Lower lobe of right lung (tissue), 2 donors: ENCODE data around the gene PLOD3. TPM values are rescaled to one million over a fixed set of nuclear protein-coding genes. Genes with fewer than 3 reads are reported as not detected.
A peak's percentile ranks its signal among the peaks of the same experiment; 100 is the strongest.

Source experiments
- ATAC-seq, 2 donors: fragments of 200-7000 bp; cut with Tn5 transposase; one replicate each; pipeline ENCODE4 v1.9.1; 2020 to 2022; ENCODE audit warnings: mild to moderate bottlenecking in 2 of 2, moderate library complexity in 2 of 2
- DNase-seq: peaks from one replicate; pipeline ENCODE4 v3.0.0-alpha.2; 2020
- H3K27ac ChIP-seq: fragments of 200-600 bp; one replicate; pipeline ENCODE4 v1.8.0; 2022
- H3K27me3 ChIP-seq: fragments of 200-600 bp; one replicate; pipeline ENCODE4 v1.8.0; 2022; ENCODE audit warnings: low read depth
- H3K36me3 ChIP-seq: fragments of 200-600 bp; one replicate; pipeline ENCODE4 v1.8.0; 2022; ENCODE audit warnings: mild to moderate bottlenecking
- H3K4me1 ChIP-seq: fragments of 200-600 bp; one replicate; pipeline ENCODE4 v1.8.0; 2022
- H3K4me3 ChIP-seq: fragments of 200-600 bp; one replicate; pipeline ENCODE4 v1.8.0; 2022; ENCODE audit warnings: mild to moderate bottlenecking
- H3K9me3 ChIP-seq: fragments of 200-600 bp; one replicate; pipeline ENCODE4 v1.8.0; 2022
- CTCF ChIP-seq: fragments of 200-600 bp; IDR thresholded peaks from one replicate; pipeline ENCODE4 v1.8.0; 2022; ENCODE audit warnings: antibody characterized with exemption, mild to moderate bottlenecking
- intact Hi-C: fragments of 100-400 bp; cut with DNase I; formaldehyde crosslinking; loops from one replicate; pipeline ENCODE4 v1.11.0; 2022
- total RNA-seq: library from RNA; stranded (reverse); fragmentation: NEBNext Ultra II Directional; extraction: Animal tissue kit (Norgen Biotek cat#: 25700); gene quantifications from one replicate; pipeline ENCODE4 v1.2.1, GENCODE V29; 2021
- donor health status: DM: no; HTN: yes; CAD: no; lungs with severe emphysema.

The PLOD3 gene
- total RNA-seq, 1 donor from 2014 or later, result 87.9 TPM

DNA sequence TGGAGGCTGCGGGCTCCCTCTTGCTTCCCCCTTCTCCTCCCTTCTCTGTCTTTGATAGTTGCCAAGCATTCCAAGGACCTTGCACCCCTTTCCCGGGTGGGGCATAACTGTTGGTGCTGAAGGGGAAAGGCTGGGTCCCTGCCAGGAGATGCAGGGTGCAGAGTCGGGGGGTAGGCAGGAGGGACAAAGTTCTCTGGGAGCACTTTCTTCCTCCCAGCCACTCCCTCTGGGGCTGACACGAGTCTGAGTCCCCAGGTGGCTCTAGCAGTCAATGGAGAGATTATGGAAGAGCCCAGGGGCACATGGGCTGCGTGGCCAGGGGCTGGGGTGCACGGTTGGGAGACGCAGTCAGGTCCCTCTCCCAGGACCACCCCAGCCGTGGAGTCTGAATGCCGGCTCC, 18.1 kb upstream of the PLOD3 start:
- intact Hi-C loops, result no loop called here
- Histone ChIP-seq H3K4me1 (peaks cover 45% of the 10 kb centered on the region), H3K36me3 (peaks cover 40% of the 10 kb centered on the region), H3K27me3 (no peaks in the 10 kb centered on the region), H3K9me3 (no peaks in the 10 kb centered on the region), H3K27ac (no peak overlapping the region), H3K4me3 (no peak overlapping the region)
- no peak for TF ChIP-seq CTCF
- ATAC-seq (no peak), DNase-seq (no peak)

DNA sequence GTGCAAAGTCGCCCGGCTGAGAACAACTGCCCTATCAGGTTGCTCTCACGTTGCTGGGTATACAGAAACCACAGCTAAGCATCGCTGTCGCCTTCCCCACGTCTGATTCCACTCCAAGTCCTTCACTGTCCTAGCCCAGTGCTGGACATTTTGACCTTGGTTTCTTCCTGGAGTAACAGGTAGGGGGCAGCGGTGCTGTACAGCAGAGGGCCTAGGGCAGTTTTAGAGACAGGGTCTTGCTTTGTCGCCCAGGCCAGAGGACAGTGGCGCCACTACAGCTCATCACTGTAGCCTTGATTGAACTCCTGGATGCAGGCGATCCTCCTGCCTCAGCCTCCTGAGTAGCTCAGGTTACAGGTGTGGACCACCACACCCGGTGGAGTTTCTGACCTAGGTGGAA, 17.7 kb upstream of the PLOD3 start:
- Histone ChIP-seq H3K36me3 (peaks cover 37% of the 10 kb centered on the region), H3K27ac (no peak overlapping the region), H3K9me3 (no peaks in the 10 kb centered on the region), H3K27me3 (no peaks in the 10 kb centered on the region), H3K4me3 (no peak overlapping the region), H3K4me1 (peaks cover 40% of the 10 kb centered on the region)
- TF ChIP-seq CTCF, result peak; percentile 29
- ATAC-seq (no peak), DNase-seq (no peak)
- intact Hi-C loops, result no loop called here

- intact Hi-C loops, result no loop called here
- H3K27ac ChIP-seq, result no peak overlapping the region
- DNase-seq, result no peak
Measured at GRCh38 chr7:101234636-101235035, 17.3 kb upstream of the PLOD3 start.

DNA sequence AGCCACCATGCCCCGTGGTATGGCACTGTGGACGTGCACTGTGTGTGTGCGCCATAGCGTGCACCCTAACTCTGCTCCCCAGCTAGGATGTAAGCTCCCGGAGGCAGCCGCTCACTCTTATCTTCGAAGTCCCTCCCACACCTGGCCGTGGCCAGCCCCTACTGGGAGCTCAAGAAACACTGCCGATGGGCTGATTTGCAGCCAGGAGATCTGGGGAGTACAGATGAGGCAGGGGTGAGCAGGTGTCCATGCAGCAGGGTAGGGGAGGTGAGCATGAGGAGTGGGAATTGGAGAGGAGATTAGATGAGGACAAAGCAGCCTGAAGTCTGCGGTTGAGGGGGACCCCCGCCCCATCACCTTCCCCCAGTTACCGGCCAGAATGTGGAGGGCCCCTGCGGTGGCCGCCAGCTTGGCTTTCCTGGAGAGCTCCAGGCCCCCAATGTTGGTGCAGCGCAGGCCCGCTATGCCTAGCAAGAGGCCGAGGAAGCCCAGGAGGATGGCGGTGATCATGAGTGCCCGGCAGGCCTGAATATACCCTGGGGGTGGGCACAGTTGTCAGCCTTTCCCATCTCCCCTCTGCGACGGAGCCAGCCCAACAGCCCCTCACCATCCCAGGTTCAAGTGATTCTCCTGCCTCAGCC, 16.6 kb upstream of the PLOD3 start:
- intact Hi-C loops, result no loop called here
- DNase-seq, result no peak
- no peak for TF ChIP-seq CTCF

More at GRCh38 chr7:101234636-101235035, 17.3 kb upstream of the PLOD3 start:
- Histone ChIP-seq H3K9me3 (no peaks in the 10 kb centered on the region), H3K36me3 (peaks cover 32% of the 10 kb centered on the region), H3K27me3 (no peaks in the 10 kb centered on the region), H3K4me3 (no peak overlapping the region), H3K4me1 (peaks cover 36% of the 10 kb centered on the region)
- ATAC-seq, result no peak
- TF ChIP-seq CTCF, result no peak

GRCh38 chr7:101232141-101232850, 14.9 kb upstream of the PLOD3 start:
- peak; percentile 86 to 93 for ATAC-seq

More for the DNA sequence above, 16.6 kb upstream of the PLOD3 start:
- no peak overlapping the region for H3K27ac ChIP-seq
- H3K27me3 ChIP-seq, result no peaks in the 10 kb centered on the region
- H3K36me3 ChIP-seq, result peaks cover 31% of the 10 kb centered on the region
- no peaks in the 10 kb centered on the region for H3K9me3 ChIP-seq
- no peak overlapping the region for H3K4me3 ChIP-seq
- ATAC-seq, result no peak
- H3K4me1 ChIP-seq, result peaks cover 35% of the 10 kb centered on the region

More at GRCh38 chr7:101232141-101232850, 14.9 kb upstream of the PLOD3 start:
- Histone ChIP-seq H3K36me3 (peaks cover 32% of the 10 kb centered on the region), H3K27ac (peak overlapping the region; percentile 63), H3K27me3 (no peaks in the 10 kb centered on the region), H3K4me3 (peak overlapping the region; percentile 55), H3K9me3 (no peaks in the 10 kb centered on the region), H3K4me1 (peaks cover 18% of the 10 kb centered on the region)
- TF ChIP-seq CTCF, result no peak
- DNase-seq, result peak; percentile 71
- intact Hi-C loops, result no loop called here
